Endothelial cell of umbilical vein (primary cell): Measurements from ENCODE around the gene GPR17.

Experiments used
- CTCF ChIP-seq, 2 donors: IDR thresholded peaks; 1 replicate in 1 of 2; 2 replicates in 1 of 2; pipeline ENCODE4 v1.5.1; 2011; ENCODE audit warnings: low read length in 2 of 2, mild to moderate bottlenecking in 2 of 2, moderate library complexity in 2 of 2, control low read depth in 1 of 2, inconsistent platforms in 1 of 2, low read depth in 1 of 2; ENCODE audit not compliant: insufficient read depth in 1 of 2; ENCODE audit errors: extremely low read depth in 1 of 2
- EZH2 ChIP-seq: IDR thresholded peaks from 2 replicates; pipeline ENCODE4 v1.6.1; 2012; ENCODE audit warnings: borderline replicate concordance, low read depth, mild to moderate bottlenecking, moderate library complexity, low read length, inconsistent platforms; ENCODE audit not compliant: severe bottlenecking
- JUN ChIP-seq: IDR thresholded peaks from 2 replicates; pipeline ENCODE4 v1.6.1; 2011; ENCODE audit warnings: borderline replicate concordance, low read depth; ENCODE audit not compliant: insufficient read length, insufficient read depth
- MAX ChIP-seq: IDR thresholded peaks from 2 replicates; pipeline ENCODE4 v1.6.1; 2011; ENCODE audit not compliant: insufficient read depth, insufficient read length
- MYC ChIP-seq: IDR thresholded peaks from one replicate; pipeline ENCODE4 v1.6.1; 2011; ENCODE audit warnings: mild to moderate bottlenecking, low read depth, low read length
- POLR2A ChIP-seq: IDR thresholded peaks from 2 replicates; pipeline ENCODE4 v1.6.1; 2012; ENCODE audit warnings: low read depth, mild to moderate bottlenecking, control low read depth, low read length
- POLR2AphosphoS5 ChIP-seq: IDR thresholded peaks from 2 replicates; pipeline ENCODE4 v1.6.1; 2012; ENCODE audit warnings: low read depth, mild to moderate bottlenecking, control low read depth, low read length, moderate library complexity; ENCODE audit not compliant: insufficient read depth

- TF ChIP-seq CTCF (IDR thresholded peaks at IDR 0.05; ENCODE audit: extremely low read depth in 1 of 2, insufficient read depth in 1 of 2, low read depth in 1 of 2, low read length in 2 of 2) (no peak), MYC (peak; percentile 33), JUN (no peak), POLR2A (peak; percentile 48), EZH2 (no peak), POLR2AphosphoS5 (peak; percentile 78), MAX (no peak)
These were observed 13.7 kb downstream of the GPR17 start for GRCh38 chr2:127659408-127660290.
